UCSD-AML1 (cell line): ENCODE data around the gene C2orf80.
A peak's percentile ranks its signal among the peaks of the same experiment; 100 is the strongest.
"Not testable (repeated sequence)": the region's sequence is repeated elsewhere in the genome, so short reads cannot be mapped to it uniquely, and the experiment has no call there.

ENCODE experiments used
- DNase-seq: peaks from one replicate; lab custom pipeline; 2025; ENCODE audit not compliant: unreplicated experiment; lab: John Stamatoyannopoulos, UW

Gene C2orf80

DNA sequence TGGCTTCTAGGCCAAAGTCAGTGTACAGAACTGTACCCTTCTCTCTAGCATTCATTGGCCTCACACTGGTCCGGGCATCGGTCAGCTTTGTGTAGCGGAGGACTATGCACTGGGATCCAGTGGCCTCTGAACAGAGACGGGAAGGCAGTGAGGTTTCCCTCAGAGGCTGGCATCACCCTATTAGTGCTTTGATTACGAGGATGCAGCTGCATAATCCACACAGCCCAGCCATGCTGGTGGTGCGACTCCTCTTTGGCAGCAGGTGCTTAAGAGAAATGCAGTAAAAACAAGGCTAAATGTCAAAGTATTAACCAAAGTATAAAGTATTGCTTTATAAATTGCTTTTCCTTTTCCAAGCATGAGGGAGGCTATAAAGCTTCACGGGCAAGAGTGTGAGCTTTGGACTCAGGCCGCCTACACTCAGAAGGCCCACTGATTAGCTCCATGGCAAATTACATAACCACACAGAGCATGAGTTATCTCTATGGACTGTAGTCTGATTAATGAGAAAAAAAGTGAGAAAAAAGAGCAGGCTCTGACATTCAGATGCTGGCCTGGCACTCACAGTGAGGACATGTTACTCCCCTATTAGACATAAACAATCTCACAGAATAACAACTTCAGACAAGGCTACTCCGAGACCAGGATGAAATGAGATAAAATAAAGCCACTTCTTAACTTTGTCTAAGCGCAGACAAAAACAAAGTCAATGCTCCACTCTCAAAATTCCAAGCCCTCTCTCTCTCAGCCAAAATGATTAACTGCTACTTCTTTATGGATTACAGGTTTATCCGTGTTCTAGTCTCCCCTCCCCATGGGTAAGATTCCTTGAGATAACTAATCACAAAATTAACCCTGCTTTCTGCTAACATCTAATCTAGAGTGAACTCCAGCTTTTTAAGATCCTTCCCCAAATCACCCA lies 53.8 kb downstream of the C2orf80 start:
- DNase-seq: no peak

DNA sequence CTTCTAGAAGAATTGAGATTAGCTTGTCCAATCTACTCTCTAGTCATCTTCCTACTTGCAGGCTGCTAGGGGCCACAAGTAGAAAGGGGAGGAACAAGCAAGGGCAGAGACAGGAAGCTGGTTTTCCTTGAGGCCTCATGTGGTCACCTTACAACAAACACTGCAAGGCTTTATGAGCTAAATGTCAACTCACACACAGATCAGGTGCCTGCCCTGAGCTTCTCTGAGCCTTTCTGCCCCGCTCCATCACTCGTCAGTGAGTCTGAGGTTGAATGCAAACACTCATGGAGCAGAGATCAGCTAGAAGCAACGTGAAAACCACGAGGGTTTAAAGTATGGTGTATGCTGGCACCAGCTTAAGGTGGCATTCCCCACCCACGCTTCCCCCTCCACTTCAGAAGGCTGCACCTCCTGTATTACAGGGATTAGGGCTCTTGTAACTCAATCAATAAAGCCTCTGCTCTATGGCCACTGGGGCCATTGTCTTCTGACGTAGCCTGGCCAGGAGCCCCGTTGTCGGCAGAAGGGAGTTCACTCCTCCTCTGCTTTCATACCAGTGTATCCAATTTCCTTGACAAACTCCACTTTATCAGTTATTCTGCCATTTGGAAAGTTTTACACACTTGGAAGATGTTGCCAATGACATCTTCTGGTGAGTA lies 54.8 kb downstream of the C2orf80 start:
- DNase-seq: peak; percentile 50

DNA sequence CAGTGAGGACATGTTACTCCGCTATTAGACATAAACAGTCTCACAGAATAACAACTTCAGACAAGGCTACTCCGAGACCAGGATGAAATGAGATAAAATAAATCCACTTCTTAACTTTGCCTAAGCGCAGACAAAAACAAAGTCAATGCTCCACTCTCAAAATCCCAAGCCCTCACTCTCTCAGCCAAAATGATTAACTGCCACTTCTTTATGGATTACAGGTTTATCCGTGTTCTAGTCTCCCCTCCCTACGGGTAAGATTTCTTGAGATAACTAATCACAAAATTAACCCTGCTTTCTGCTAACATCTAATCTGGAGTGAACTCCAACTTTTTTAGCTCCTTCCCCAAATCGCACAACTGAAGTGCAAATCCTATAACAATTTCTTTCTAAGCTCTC lies 59.1 kb downstream of the C2orf80 start:
- no peak for DNase-seq

DNA sequence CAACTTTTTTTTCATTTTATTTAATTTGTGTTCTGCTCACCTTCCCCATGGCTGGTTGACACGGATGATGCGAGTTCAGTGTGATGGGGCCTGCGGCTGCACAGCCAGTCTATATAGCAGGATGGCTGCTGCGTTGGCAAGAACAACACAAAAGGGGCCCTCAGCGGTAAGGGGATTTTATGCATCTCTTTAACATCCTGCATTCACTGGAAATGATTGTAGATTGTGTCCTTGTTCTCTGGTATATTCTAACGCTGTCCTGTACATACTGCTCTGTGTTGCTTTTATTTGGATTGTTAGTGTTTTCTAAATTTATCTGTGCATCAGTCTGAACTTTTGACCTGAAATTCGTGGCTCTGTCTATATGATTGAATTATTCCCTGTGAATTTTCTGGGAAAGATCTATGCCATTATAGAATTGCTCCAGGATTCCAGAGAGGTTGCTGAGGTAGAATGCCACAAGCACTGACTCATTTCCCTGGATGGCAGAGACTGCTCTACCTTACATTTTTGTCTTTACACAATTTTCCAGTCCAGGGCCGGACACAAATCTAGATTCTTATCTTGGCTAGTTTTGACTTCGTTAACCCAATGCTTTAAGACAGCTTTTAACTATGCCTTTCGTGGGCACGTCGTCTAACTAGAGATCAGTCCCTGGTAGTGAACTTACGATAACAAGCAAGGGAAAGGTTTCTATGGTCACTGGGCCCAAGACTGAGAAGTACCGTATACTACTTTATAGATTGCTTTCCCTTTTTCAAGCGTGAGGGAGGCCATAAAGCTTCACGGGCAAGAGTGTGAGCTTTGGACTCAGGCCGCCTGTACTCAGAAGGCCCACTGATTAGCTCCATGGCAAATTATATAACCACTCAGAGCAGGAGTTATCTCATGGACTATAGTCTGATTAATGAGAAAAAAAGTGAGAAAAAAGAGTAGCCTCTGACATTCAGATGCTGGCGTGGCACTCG lies 59.8 kb downstream of the C2orf80 start, which contains the start of gene CRYGC:
TSS of gene CRYGC (minus strand) at position 85 of the 968 bp plus-strand sequence. CDS start at position 49, 36 bp downstream.
- no peak for DNase-seq

DNA sequence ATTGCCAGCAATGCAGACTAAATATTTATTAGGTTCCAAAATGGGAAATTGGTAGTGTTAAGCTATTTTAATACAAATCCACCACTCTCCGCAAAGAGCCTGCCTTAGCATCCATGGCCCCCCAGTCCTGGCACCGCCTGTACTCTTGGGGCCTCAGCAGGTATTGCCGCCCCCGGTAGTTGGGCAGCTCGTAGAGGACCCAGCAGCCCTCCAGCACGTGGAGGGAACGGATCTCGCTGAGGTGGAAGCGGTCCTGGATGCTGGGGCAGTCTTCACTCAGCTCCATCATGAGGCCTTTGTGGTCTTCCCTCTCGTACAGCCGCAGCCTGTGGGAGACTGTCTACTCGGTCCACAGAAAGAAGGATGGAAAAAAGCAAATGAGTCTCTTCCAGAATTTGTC lies 61.7 kb downstream of the C2orf80 start:
- no peak for DNase-seq

DNA sequence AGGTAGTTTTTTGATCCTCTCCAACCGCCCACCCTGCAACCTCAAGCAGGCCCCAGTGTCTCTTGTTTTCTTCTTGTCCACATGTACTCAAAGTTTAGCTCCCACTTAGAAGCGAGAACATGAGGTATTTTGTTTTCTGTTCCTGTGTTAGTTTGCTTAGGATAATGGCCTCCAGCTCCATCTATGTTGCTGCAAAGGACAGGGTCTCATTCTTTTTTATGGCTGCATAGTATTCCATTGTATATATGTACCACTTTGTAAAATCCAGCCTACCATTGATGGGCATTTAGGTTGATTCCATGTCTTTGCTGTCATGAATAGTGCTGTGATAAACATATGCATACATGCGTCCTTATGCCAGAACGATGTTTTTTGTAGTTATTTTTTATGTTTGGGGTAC lies 62.7 kb downstream of the C2orf80 start:
- no peak for DNase-seq

DNA sequence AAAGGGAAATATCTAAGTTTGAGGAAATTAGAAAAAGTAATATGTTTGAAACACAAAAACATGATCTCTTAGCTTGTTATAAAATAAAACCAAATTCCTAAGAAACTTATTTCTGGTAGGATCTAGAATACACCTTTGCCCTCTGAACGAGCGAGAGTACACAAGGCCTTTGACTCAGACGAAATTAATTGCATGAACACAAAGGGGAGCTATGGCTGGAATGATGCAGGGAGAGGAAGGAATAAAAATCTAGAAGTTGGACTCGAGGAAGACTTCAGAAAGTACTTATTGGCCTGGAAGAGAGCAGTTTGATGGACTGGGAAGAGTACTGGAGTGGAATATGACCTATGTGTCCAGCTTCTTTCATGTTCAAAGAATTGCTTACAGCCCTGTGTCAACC lies 64.6 kb downstream of the C2orf80 start:
- no peak for DNase-seq

DNA sequence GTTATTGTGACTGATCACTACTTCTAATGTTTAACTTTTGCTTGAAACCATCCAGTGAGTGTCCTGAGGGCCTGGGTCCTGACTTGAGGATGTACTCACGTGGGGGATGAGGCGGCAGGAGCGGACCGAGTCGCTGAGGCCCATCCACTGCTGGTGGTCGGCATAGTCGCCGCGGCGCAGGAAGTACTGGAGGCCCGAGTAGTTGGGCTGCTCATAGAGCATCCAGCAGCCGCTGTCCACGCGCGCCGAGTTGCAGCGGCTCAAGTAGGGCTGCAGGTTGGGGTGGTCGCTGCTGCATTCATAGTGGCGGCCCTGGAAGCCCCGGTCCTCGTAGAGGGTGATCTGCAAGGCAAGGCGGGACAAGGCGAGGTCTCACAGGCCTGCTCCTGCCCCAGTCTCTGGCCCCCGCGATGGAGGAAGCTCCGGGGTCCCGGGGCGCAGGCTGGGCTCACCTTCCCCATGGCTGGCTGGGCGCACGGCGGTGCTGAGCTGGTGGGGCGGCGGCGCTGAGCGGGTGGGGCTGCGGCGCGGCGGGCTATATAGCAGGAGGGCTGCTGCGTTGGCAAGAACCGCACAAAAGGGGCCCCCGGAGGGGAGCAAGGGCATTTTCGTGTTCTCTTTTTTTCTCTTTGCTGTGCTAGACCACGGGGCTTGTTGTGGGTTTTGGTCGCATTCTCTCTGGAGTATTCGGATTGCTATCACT lies 65.7 kb downstream of the C2orf80 start, which contains the start of gene CRYGD:
TSS of gene CRYGD (minus strand) at position 512 of the 703 bp plus-strand sequence. CDS start at position 461, 51 bp downstream.
- DNase-seq: not testable (repeated sequence)

DNA sequence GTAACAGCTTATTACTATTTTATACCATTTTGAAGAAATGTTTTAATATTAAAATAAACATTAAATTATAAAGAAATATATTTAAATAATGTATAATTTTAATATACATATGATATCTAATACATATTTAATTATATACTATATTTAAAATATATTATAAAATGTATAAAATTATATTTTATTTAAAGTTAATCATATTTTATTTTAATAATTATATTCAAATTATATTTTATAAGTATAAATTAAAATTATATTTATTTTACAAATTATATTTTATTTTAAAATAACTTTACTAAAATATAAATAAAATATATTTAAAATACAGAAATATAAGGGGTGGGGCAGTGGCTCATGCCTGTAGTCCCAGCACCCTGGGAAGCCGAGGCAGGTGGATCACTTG lies 67.6 kb downstream of the C2orf80 start:
- no peak for DNase-seq

DNA sequence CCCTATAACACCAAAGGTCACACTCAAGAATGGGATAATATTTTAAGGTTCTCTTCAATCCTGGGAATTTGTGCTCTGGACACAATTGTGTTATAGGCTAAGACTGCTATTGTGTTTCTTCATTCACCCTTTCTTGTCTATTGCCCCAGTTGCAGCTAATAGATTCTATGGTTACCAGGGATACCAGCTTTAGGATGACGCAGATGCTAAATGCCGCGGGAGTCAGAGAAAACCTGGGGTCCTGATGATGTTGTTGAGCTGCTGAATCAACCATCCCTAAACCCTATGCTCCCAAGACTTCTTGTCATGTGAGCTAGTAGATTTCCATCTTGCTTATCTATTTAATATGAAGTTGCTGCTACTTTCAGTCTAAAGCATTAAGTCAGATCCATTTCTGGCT lies 70.9 kb downstream of the C2orf80 start:
- no peak for DNase-seq

DNA sequence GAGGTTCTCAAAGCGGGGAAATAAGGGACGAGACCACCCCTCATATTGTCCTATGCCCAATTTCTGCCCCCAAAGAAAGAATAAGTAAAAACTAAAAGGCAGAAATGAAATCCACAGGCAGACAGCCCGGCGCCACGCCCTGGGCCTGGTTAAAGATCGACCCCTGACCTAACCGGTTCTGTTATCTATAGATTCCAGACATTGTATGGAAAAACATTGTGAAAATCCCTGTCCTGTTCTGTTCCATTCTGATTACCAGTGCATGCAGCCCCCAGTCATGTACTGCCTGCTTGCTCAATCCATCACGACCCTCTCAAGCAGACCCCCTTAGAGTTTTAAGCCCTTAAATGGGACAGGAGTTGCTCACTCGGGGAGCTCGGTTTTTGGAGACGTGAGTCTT lies 72.4 kb downstream of the C2orf80 start:
- not testable (repeated sequence) for DNase-seq
